GM18505 (cell line): Measurements from ENCODE around the gene SNRNP48.

Experiments
- ATAC-seq: cut with Tn5 transposase; IDR thresholded peaks from one replicate; pipeline ENCODE4 v1.9.1; 2021; ENCODE audit not compliant: unreplicated experiment
- POLR2A ChIP-seq: IDR thresholded peaks from 4 replicates; pipeline ENCODE4 v1.6.1; 2011; ENCODE audit warnings: borderline replicate concordance; ENCODE audit not compliant: insufficient read depth, insufficient read length; ENCODE audit errors: extremely low read depth

The SNRNP48 gene

DNA sequence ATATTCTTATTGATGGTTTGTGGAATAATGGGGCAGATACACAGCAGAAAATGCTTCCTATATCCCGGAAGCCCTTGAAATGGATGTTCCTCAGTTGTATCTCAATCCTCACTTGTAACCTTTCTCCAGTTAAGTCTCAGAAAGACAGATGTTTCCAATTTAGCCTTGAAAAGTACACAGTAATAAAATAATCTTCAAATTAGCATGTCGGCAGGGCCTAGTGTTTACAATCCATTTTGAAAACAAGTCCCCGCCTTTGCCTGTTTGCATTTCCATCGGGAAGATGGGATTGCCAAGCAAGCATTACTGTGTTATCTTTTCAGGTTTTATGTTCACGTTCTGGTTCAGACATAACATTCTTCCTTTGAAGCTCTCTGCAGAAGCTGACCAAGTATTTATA lies 41.5 kb downstream of the SNRNP48 start:
- no peak for ATAC-seq
- no peak for TF ChIP-seq POLR2A

- TF ChIP-seq POLR2A: no peak
- ATAC-seq: no peak
These were observed 42.7 kb downstream of the SNRNP48 start for GRCh38 chr6:7632501-7633290.

- ATAC-seq: no peak
- TF ChIP-seq POLR2A: no peak
These were observed 43.4 kb downstream of the SNRNP48 start for GRCh38 chr6:7633361-7633760.

- ATAC-seq: no peak
These were observed 46.2 kb downstream of the SNRNP48 start for GRCh38 chr6:7636151-7636550.

GRCh38 chr6:7637533-7637932 lies 47.5 kb downstream of the SNRNP48 start:
- no peak for ATAC-seq
- no peak for TF ChIP-seq POLR2A

More at GRCh38 chr6:7636151-7636550, 46.2 kb downstream of the SNRNP48 start:
- no peak for TF ChIP-seq POLR2A

DNA sequence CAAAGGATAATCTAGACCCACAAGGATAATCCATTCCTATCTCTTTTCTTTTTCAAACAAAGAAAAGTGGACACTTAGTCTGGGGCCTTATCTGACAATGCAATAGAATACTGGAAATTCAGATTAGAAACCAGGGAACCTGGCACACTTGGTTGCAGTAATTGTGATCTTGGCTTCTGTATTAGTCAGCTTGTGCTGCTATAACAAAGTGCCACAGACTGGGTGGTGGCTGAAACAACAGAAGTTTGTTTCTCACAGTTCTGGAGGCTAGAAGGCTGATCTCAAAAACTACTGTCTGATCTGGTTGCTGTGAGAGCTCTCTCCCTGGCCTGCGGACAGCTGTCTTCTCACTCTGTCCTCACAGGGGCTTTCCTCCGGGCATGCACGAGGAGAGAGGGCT lies 49.4 kb downstream of the SNRNP48 start:
- no peak for ATAC-seq
- no peak for TF ChIP-seq POLR2A

DNA sequence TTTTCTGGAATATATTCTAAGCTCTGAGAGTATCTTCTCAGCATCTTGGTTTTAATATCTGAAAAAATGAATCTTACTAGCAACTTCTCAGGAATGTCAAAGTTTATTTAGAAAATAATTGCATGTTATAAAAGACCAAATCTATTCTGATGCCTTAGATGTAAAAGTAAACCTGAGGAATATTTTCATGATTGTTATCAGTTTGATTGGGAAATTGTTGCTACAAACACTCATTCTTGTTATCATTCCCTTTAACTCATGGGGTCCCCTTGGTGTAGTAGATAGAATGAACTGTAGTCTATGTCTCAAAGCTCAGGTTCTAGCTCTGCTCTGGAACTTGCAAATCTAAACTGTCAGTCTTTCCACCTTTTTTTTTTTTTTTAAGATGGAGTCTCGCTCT lies 50.0 kb downstream of the SNRNP48 start:
- ATAC-seq: no peak
- no peak for TF ChIP-seq POLR2A

DNA sequence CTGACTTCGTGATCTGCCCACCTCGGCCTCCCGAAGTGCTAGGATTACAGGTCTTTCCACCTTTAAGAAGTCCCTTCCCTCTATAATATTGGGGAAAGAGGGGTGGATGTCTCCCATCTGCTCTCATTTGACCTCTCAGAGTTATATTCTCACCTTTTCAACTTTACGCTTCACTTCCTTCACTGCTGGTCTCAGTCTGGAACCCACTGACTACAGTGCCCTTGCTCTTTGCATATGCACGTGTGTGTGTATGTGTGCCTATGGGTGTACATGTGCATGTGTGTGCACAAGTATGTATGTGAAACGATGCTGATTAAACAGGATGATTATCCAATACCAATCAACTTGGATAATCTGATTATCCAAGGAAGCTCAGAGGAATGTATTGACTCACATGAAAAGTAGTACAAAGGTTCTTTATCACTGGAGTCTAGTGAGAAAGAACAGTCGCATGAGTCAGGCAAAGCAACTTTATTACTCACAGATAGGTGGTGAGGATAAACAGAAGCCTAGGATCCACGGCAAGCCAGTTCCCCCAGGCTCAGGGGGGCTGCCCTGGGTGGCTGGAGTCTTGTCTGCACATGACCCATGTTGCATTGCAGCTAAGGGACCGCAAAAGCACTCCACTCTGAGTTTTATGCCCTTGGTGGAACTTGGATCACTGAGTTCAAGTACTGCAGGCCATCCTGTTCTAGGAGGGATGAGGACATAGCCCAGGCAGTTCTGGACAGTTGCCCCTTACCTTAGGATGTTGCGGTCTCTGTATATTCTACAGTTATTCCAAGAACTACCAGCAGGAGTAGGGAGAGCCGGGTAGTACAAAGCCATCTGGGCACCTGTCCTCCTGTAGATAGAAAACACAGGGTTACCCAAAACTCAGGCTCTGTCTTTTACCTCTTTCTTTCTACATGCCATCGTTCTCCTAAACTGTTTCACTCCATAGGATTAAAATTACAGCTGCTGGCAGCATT lies 50.9 kb downstream of the SNRNP48 start:
- TF ChIP-seq POLR2A: no peak
- ATAC-seq: no peak

GRCh38 chr6:7642791-7643190 lies 52.8 kb downstream of the SNRNP48 start:
- ATAC-seq: no peak
- no peak for TF ChIP-seq POLR2A

- ATAC-seq: no peak
- TF ChIP-seq POLR2A: no peak
These were observed 54.4 kb downstream of the SNRNP48 start for GRCh38 chr6:7644417-7644816.

GRCh38 chr6:7646394-7646793 lies 56.4 kb downstream of the SNRNP48 start:
- no peak for TF ChIP-seq POLR2A
- ATAC-seq: no peak

GRCh38 chr6:7647504-7647903 lies 57.5 kb downstream of the SNRNP48 start:
- TF ChIP-seq POLR2A: no peak
- peak; percentile 76 for ATAC-seq

DNA sequence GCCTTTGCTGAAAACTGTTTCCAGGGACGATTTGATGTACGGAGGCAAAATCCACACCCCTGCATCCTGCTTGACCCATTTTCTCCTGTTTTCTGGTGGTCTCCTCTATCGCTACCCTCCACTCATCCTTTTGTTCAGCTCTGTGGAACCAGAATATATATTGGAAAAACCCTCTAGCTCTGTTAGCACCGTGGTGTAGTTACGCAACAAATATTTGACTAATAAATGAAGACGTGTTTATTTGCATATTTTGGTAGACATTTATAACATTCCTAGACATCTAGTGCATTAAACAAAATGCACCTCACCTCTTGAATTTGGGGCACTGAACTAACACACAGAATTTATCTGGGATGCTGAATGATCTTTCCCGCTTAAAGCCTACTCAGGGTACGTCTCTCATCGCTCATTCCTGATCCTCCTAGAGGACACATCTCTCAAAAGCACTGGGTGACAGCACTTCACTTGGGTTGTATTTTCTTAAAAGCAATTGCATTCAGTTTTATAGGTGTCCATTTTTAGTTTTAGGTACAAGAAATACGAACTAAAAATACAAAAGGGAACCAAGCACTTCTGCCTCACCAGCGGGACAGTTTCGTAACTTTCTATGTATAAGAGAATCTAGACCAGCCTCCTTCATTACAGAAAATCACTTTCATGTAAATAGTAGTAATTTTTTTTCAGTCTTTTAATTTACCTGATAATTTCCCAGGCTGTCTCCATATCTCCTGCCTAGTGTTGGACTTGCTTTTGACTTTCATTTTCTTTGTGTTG lies 59.2 kb downstream of the SNRNP48 start:
- no peak for ATAC-seq
- TF ChIP-seq POLR2A: no peak
